Breast epithelium (tissue), 4 donors: ENCODE data around the gene HPX. TPM values are rescaled to one million over a fixed set of nuclear protein-coding genes. Genes with fewer than 3 reads are reported as not detected.
"Not testable (repeated sequence)": the region's sequence is repeated elsewhere in the genome, so short reads cannot be mapped to it uniquely, and the experiment has no call there.

Source experiments
- DNase-seq, 2 donors: peaks; one replicate each; pipeline ENCODE4 v3.0.0-alpha.2; 2019; ENCODE audit warnings: low spot score in 2 of 2
- H3K27ac ChIP-seq, 2 donors: fragments of 200-600 bp; sonication (generic) in 1 of 2; one replicate each; pipeline ENCODE4 v1.5.1; 2016 to 2019; ENCODE audit warnings: mild to moderate bottlenecking in 1 of 2
- H3K27me3 ChIP-seq, 2 donors: fragments of 200-600 bp; sonication (generic) in 1 of 2; one replicate each; pipeline versions ENCODE4 v1.5.1 to v1.6.0; 2017 to 2019; ENCODE audit warnings: control low read depth in 1 of 2, mild to moderate bottlenecking in 1 of 2
- H3K36me3 ChIP-seq: fragments of 200-600 bp; one replicate; pipeline ENCODE4 v1.5.1; 2019
- H3K4me1 ChIP-seq, 2 donors: fragments of 200-600 bp; sonication (generic); one replicate each; pipeline ENCODE4 v1.5.1; 2016 to 2019; ENCODE audit warnings: control low read depth in 1 of 2
- H3K4me3 ChIP-seq, 3 donors: fragments of 200-600 bp; sonication (generic); 1 replicate in 2 of 3; 2 replicates in 1 of 3; pipeline ENCODE4 v1.5.1; 2016 to 2019; ENCODE audit warnings: mild to moderate bottlenecking in 3 of 3, moderate library complexity in 2 of 3
- H3K9me3 ChIP-seq, 2 donors: fragments of 200-600 bp; sonication (generic) in 1 of 2; one replicate each; pipeline ENCODE4 v1.5.1; 2016 to 2019; ENCODE audit warnings: control low read depth in 1 of 2
- CTCF ChIP-seq, 3 donors: fragments of 450-650 bp; IDR thresholded peaks; one replicate each; pipeline ENCODE4 v1.5.1; 2016 to 2017; ENCODE audit warnings: antibody characterized with exemption in 3 of 3, mild to moderate bottlenecking in 3 of 3, moderate library complexity in 3 of 3
- POLR2A ChIP-seq: fragments of 450-650 bp; IDR thresholded peaks from one replicate; pipeline ENCODE4 v1.6.1; 2016; ENCODE audit warnings: antibody characterized with exemption, mild to moderate bottlenecking, moderate library complexity
- POLR2AphosphoS5 ChIP-seq, 3 donors: sonication (generic); formaldehyde crosslinking; IDR thresholded peaks; one replicate each; pipeline ENCODE4 v1.6.1; 2017; ENCODE audit warnings: antibody characterized with exemption in 3 of 3
- intact Hi-C: fragments of 100-400 bp; cut with DNase I; formaldehyde crosslinking; loops from one replicate; pipeline ENCODE4 v1.15.1; 2023; ENCODE audit warnings: low total_unique reads
- total RNA-seq, 3 donors: library from RNA; depleted of rRNA; stranded (reverse); fragments of >200 nt; gene quantifications; one replicate each; pipeline ENCODE4 v1.1.0, GENCODE V29; 2016

HPX gene
- total RNA-seq, 3 donors from 2014 or later, result 0.96 to 25.2 (median 12.9) TPM

GRCh38 chr11:6393989-6394670, 46.7 kb downstream of the HPX start:
- intact Hi-C loops, result no loop called here
- Histone ChIP-seq H3K27me3 (no peaks in the 10 kb centered on the region), H3K4me1 (peaks cover 0 to 10% of the 10 kb centered on the region in 2 donors), H3K36me3 (no peaks in the 10 kb centered on the region), H3K4me3 (no peak overlapping the region), H3K9me3 (no peaks in the 10 kb centered on the region), H3K27ac (no peak overlapping the region)
- TF ChIP-seq POLR2AphosphoS5 (IDR thresholded peaks at IDR 0.05) (no peak), POLR2A (no peak), CTCF (IDR thresholded peaks at IDR 0.05) (no peak)
- no peak for DNase-seq

GRCh38 chr11:6392251-6392650, 48.5 kb downstream of the HPX start:
- DNase-seq, H3K27me3 ChIP-seq, H3K36me3 ChIP-seq, H3K27ac ChIP-seq, intact Hi-C loops, H3K9me3 ChIP-seq, H3K4me1 ChIP-seq, H3K4me3 ChIP-seq: not testable (repeated sequence)

- Histone ChIP-seq H3K4me1 (peaks cover 0 to 10% of the 10 kb centered on the region in 2 donors), H3K27ac (no peak overlapping the region), H3K4me3 (peak overlapping the region in 2 of 3 donors; percentile 67 to 86), H3K27me3 (no peaks in the 10 kb centered on the region), H3K36me3 (no peaks in the 10 kb centered on the region), H3K9me3 (no peaks in the 10 kb centered on the region)
- TF ChIP-seq CTCF (IDR thresholded peaks at IDR 0.05), result no peak
- no peak for TF ChIP-seq POLR2A
- no peak for TF ChIP-seq POLR2AphosphoS5 (IDR thresholded peaks at IDR 0.05)
- intact Hi-C loops, result no loop called here
- DNase-seq, result no peak
These were observed 49.2 kb downstream of the HPX start for GRCh38 chr11:6391537-6392134.

GRCh38 chr11:6390718-6391469, 49.9 kb downstream of the HPX start:
- DNase-seq, result no peak
- Histone ChIP-seq H3K27ac (peak overlapping the region; percentile 95 to 96), H3K36me3 (no peaks in the 10 kb centered on the region), H3K9me3 (no peaks in the 10 kb centered on the region), H3K27me3 (no peaks in the 10 kb centered on the region), H3K4me1 (peaks cover 0 to 10% of the 10 kb centered on the region in 2 donors), H3K4me3 (peak overlapping the region; percentile 67 to 86 (median 76))
- intact Hi-C loops, result no loop called here
- TF ChIP-seq POLR2AphosphoS5 (IDR thresholded peaks at IDR 0.05), result no peak
- no peak for TF ChIP-seq CTCF (IDR thresholded peaks at IDR 0.05)
- TF ChIP-seq POLR2A, result no peak

- intact Hi-C loops, result loop anchor here (10.0 kb wide), 1 partner anchor 45 kb away; no protein-coding TSS in a partner anchor
These were observed 50.7 kb downstream of the HPX start, which contains the start of gene SMPD1 for GRCh38 chr11:6389905-6390717. Gene SMPD1, plus strand, starts transcription at chr11:6390474. Its CDS starts 125 bp downstream, at chr11:6390599.

More at GRCh38 chr11:6389905-6390717, 50.7 kb downstream of the HPX start, which contains the start of gene SMPD1:
- TF ChIP-seq POLR2A, result peak; percentile 10
- TF ChIP-seq CTCF (IDR thresholded peaks at IDR 0.05), result no peak
- TF ChIP-seq POLR2AphosphoS5 (IDR thresholded peaks at IDR 0.05), result peak; percentile 81 to 86 (median 83)
- peaks cover 0 to 10% of the 10 kb centered on the region in 2 donors for H3K4me1 ChIP-seq
- H3K36me3 ChIP-seq, result no peaks in the 10 kb centered on the region
- no peaks in the 10 kb centered on the region for H3K9me3 ChIP-seq
- peak within 1 kb of the TSS; percentile 67 to 86 (median 76) for H3K4me3 ChIP-seq
- H3K27me3 ChIP-seq, result no peaks in the 10 kb centered on the region
- peak within 1 kb of the TSS; percentile 95 to 96 for H3K27ac ChIP-seq
- peak; percentile 89 to 90 for DNase-seq
